Activated CD8-positive, alpha-beta memory T cell treated with anti-CD3 and anti-CD28 coated beads, Interleukin-2, amount 50 U/mL, for 24 hours (primary cell): ENCODE results near the gene THEMIS.
"Not testable (repeated sequence)": the region's sequence is repeated elsewhere in the genome, so short reads cannot be mapped to it uniquely, and the experiment has no call there.

Experiments used
- DNase-seq: peaks from one replicate; pipeline ENCODE4 v3.0.0-alpha.2; 2020; ENCODE audit errors: extremely low read depth

The THEMIS gene

GRCh38 chr6:127914240-127914639 is 13.4 kb upstream of the THEMIS start:
- DNase-seq = no peak

- no peak for DNase-seq
Observed at GRCh38 chr6:127912914-127913313, 12.1 kb upstream of the THEMIS start.

- no peak for DNase-seq
Observed at GRCh38 chr6:127907960-127908640, 7.2 kb upstream of the THEMIS start.

GRCh38 chr6:127904160-127904559 is 3.3 kb upstream of the THEMIS start:
- DNase-seq = no peak

- DNase-seq = no peak
Observed at GRCh38 chr6:127902933-127903332, 2.1 kb upstream of the THEMIS start.

- DNase-seq = no peak
Observed at GRCh38 chr6:127897484-127897883, 3.4 kb downstream of the THEMIS start.

- no peak for DNase-seq
Observed at GRCh38 chr6:127894051-127894450, 6.8 kb downstream of the THEMIS start.

- DNase-seq = no peak
Observed at GRCh38 chr6:127893541-127893940, 7.3 kb downstream of the THEMIS start.

GRCh38 chr6:127891731-127892326 is 9.0 kb downstream of the THEMIS start:
- no peak for DNase-seq

- DNase-seq = no peak
Observed at GRCh38 chr6:127886603-127887002, 14.3 kb downstream of the THEMIS start.

GRCh38 chr6:127884134-127884533 is 16.7 kb downstream of the THEMIS start:
- no peak for DNase-seq

- DNase-seq = not testable (repeated sequence)
Observed at GRCh38 chr6:127881949-127882348, 18.9 kb downstream of the THEMIS start.

- DNase-seq = no peak
Observed at GRCh38 chr6:127880429-127880828, 20.4 kb downstream of the THEMIS start.

- no peak for DNase-seq
Observed at GRCh38 chr6:127879685-127880084, 21.2 kb downstream of the THEMIS start.

GRCh38 chr6:127878115-127878514 is 22.7 kb downstream of the THEMIS start:
- no peak for DNase-seq

GRCh38 chr6:127877231-127877630 is 23.6 kb downstream of the THEMIS start:
- no peak for DNase-seq

GRCh38 chr6:127869772-127870404 is 31.0 kb downstream of the THEMIS start:
- no peak for DNase-seq

- DNase-seq = no peak
Observed at GRCh38 chr6:127869183-127869582, 31.7 kb downstream of the THEMIS start.

GRCh38 chr6:127868338-127868737 is 32.5 kb downstream of the THEMIS start:
- DNase-seq = no peak

GRCh38 chr6:127866766-127867165 is 34.1 kb downstream of the THEMIS start:
- no peak for DNase-seq

- no peak for DNase-seq
Observed at GRCh38 chr6:127865108-127865507, 35.8 kb downstream of the THEMIS start.

GRCh38 chr6:127864701-127865100 is 36.2 kb downstream of the THEMIS start:
- DNase-seq = no peak

- no peak for DNase-seq
Observed at GRCh38 chr6:127860723-127861122, 40.1 kb downstream of the THEMIS start.
